ENCODE results near the gene SEMA5A.

SEMA5A gene

DNA sequence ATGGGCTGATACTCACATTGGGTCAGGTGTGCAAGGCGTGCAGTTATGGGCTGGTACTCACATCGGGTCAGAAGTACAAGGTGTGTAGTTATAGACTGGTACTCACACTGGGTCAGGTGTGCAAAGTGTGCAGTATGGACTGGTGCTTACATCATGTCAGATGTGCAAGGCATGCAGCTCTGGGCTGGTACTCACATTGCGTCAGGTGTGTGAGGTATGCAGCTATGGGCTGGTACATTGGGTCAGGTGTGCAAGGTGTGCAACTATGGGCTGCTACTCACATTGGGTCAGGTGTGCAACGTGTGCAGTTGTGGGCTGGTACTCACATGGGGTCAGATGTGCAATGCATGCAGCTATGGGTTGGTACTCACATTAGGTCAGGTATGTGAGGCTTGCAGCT is 213.8 kb downstream of the SEMA5A start:
- DNase-seq (ENCODE audit: low read depth, low spot score), result no peak

DNA sequence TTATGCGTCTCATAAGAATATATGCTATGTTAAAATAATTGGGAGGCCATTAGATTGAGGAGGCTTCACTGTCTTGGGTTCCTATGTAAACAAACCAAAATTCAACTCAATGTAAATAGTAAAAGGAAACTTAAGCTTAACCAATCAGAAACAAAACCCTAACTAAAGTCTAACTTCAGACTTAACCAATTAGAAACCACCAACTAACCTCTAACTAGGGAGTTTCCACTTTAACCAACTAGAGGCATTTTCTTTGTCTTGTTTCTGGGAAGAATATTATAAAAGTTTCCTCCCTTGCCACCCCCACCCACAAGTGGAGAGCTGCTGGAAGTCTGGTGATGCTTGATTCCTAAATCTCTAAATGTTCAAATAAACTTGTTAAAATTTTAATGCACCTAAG is 214.5 kb downstream of the SEMA5A start:
- no peak for DNase-seq (ENCODE audit: low read depth, low spot score)

DNA sequence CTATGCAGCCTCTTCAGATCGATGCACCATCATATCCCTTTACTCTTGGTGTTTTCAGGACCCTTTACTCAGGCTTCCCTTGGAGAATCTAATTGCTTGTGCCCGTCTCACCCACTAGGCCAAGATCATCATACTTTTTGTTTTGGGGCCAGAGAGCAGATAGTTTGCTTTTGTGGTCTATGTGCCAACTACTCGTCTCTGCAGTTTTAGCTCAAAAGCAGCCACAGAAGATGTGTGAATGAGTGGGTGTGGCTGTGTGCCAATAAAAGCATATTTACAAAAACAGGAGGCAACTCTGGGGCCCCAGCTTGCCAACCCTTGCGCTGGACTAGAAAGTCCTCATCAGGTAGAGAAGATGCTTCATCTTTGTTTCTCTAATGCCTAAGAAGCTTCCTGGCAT is 216.8 kb downstream of the SEMA5A start:
- no peak for DNase-seq (ENCODE audit: low read depth, low spot score)

DNA sequence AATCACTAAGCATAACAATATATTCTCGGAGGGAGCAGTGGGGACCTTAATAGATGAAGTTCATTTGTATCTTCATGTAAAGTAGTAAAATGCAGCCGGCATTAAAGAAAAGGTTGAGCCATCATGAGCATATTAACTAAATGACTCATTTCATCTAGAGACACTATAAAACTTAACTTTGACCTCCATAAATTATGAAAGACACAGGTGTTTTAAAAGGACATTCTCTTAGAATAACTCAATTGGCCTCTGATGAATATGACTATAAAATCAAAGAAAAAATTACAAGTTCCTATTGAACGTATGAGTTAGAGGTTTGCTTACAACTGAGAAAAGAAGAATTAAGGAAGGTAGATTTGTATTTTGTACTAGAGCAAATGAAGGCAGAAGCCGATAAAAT is 220.3 kb downstream of the SEMA5A start:
- no peak for DNase-seq (ENCODE audit: low read depth, low spot score)

- no peak for DNase-seq (ENCODE audit: low read depth, low spot score)
Measured at GRCh38 chr5:9324348-9325077, 221.4 kb downstream of the SEMA5A start.

- no peak for DNase-seq (ENCODE audit: low read depth, low spot score)
Measured at GRCh38 chr5:9320652-9321051, 225.2 kb downstream of the SEMA5A start.

- no peak for DNase-seq (ENCODE audit: low read depth, low spot score)
Measured at GRCh38 chr5:9318031-9318430, 227.8 kb downstream of the SEMA5A start.

DNA sequence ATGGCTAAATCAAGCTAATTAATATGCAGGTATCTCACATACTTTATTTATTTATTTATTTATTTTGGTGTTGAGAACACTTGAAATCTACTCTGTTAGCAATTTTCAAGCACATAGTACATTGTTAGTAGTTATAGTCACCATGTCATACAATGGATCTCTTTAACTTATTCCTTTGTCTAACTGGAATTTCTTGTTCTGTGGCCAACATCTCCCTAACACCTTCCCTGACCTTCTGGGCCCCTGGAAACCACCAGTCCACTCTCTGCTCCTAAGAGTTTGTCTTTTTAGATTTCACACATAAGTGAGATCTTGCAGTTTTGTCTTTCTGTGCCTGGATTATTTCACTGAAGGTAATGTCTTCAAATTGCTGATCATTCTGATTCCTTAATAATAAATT is 229.1 kb downstream of the SEMA5A start:
- no peak for DNase-seq (ENCODE audit: low read depth, low spot score)

DNA sequence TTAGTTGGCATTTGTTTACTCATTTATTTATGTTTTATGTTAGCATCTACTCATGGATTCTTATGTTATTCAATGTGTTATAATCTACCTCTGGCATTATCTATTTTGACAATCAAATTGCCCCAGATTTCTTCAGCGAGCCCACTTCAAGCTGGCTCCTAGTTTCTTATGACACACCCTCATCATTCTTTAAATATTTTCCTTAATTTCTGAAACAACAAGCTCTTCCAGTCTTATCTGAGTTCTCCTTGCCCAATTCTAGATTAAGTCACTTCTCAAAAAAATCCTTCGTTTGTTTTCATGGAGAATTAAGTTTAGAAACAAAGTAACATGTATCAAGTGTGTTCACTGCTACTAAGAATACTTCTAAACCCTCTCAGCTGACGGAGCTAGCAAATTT is 229.8 kb downstream of the SEMA5A start:
- DNase-seq (ENCODE audit: low read depth, low spot score), result no peak

- DNase-seq (ENCODE audit: low read depth, low spot score), result no peak
Measured at GRCh38 chr5:9314558-9314957, 231.3 kb downstream of the SEMA5A start.

DNA sequence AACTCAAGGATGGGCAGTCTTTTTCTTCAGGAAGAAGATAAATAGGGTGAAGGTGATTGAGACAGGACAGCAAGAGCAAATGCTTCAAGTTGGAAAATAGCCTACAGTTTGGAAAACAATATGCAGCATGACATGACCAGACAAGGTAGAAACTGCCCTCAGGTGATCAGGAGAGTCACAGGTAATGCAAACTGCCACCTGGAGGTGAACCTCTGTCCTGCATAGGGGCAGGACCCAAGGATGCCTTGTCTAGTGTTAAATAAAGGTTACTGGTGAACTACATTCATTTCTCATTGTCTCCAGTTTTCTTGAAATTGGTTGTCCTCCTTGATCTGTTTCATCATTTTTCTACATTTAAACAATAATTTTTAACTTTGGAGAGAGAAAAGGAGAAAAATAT is 232.1 kb downstream of the SEMA5A start:
- DNase-seq (ENCODE audit: low read depth, low spot score), result no peak

GRCh38 chr5:9307150-9307549 is 238.7 kb downstream of the SEMA5A start:
- DNase-seq (ENCODE audit: low read depth, low spot score), result no peak

DNA sequence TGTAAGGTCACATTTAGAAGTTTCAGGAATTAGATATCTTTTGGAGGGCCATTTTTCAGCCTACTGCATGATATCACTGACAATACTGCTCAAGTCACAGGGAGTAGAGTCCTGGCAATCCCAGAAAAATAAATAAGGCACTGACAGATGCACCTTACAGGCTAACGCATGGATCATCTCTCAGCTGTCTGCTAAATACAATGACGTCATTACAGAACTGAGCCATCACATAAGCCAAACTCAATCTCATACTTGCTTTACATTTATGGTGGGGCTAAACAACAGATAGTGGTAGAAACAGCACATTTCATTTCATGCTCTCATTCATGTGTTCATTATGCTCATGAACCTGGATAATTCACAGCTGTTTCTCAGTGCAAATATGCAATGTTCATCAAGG is 243.7 kb downstream of the SEMA5A start:
- no peak for DNase-seq (ENCODE audit: low read depth, low spot score)

DNA sequence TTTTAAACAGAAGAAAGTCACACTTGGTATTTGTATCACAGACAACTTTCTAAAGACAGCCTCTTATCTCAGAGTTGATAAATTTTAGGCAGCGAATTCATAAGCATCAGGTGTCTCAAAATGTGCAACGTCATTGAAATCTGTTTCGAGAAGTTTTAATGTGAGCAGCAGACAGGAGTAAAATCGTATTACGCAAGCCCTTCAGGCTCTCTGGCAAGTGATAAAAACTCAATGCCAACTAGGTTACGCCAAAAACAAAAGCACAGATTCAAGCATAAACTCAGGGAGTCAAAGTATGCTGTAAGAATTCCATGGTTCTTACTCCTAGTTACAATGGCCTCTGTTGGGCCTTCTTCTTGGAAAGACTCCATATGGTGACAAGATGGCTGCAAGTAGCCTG is 244.7 kb downstream of the SEMA5A start:
- DNase-seq (ENCODE audit: low read depth, low spot score), result no peak

- DNase-seq (ENCODE audit: low read depth, low spot score), result no peak
Measured at GRCh38 chr5:9297134-9297533, 248.7 kb downstream of the SEMA5A start.

- DNase-seq (ENCODE audit: low read depth, low spot score), result no peak
Measured at GRCh38 chr5:9295466-9295801, 250.4 kb downstream of the SEMA5A start.

- DNase-seq (ENCODE audit: low read depth, low spot score), result no peak
Measured at GRCh38 chr5:9294793-9295465, 250.9 kb downstream of the SEMA5A start.

DNA sequence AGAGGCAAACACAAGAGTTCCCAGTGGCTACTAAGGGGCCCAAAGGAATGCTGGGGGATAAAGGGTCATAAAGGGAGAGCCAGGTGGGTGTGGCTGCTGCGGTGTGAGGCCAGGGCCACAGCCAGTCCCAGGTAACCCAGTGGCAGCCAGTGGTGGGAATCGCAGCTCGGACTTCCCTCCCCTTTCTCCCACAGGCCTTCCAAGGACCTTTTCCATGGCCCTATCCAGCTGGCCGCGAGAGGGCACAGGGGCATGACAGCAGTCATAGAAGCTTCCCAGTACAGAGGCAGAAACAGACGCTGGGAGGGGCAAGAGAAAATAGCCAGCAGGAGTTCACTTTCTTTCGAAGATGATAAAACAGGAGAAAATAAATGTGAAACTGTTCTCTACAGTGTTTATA is 257.6 kb downstream of the SEMA5A start:
- DNase-seq (ENCODE audit: low read depth, low spot score), result no peak

DNA sequence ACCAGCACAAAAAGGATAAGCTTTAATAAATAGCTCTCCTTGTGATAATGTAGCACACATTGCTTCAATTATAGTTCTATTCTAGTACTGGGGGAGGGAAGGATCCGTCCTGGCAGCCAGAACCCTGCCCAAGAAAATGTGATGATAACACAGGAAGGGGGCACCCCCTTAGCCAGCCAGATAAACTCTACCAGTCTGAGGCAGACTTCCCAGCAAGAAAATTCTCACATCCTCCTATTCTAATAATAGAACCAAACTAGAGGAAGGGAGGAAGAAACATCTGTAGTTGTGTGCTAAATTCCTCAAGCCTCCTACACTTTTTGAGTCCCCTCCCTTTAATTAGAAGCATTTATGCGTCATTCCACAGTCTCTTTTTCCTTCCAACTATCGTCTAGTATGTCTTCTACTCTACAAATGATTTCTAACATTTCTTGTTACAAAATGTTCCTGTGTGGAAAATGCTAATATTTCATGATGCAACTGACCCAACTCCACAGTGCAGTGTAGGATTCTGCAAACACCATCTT is 261.0 kb downstream of the SEMA5A start:
- DNase-seq (ENCODE audit: low read depth, low spot score), result no peak

GRCh38 chr5:9284272-9284671 is 261.6 kb downstream of the SEMA5A start:
- no peak for DNase-seq (ENCODE audit: low read depth, low spot score)

GRCh38 chr5:9283473-9283872 is 262.4 kb downstream of the SEMA5A start:
- no peak for DNase-seq (ENCODE audit: low read depth, low spot score)

DNA sequence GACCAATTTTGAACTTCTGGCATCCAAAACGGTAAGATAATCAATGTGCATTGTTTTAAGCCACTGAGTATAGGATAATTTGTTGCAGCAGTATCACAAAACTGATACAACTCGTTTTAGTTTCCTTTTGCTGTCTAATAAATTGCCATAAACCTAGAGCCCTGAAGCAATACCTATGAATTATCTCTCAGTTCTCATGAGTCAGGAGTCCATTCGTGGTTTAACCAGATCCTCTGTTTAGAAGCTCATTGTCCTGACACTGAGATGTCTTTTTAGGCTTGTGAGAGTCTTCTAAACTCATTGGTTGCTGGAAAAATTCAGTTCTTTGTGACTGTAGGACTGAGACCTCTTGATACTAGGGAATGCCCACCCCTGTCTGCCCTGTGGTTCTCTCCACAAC is 262.9 kb downstream of the SEMA5A start:
- DNase-seq (ENCODE audit: low read depth, low spot score), result no peak

DNA sequence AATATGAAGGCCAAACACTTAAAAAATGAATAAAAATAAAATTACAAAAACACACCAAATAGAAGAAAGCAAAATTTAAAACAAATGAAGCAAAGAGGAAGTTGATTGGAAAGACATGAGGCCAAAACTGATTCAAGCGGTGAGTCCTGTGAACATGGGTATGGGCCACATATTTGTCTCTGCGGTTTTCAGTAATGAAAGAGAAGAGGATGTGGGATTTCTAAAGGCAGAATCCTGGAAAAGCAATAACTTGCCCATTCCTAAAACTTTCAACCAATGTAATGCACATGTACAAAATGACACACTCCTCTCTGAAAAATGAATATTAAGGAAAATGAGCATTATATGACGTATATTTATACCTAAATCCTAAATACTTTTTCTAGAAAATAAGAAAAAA is 263.7 kb downstream of the SEMA5A start:
- no peak for DNase-seq (ENCODE audit: low read depth, low spot score)
